ENCODE data around the gene G6PC1. TPM values are rescaled to one million over a fixed set of nuclear protein-coding genes. Genes with fewer than 3 reads are reported as not detected.
"Not testable (repeated sequence)": the region's sequence is repeated elsewhere in the genome, so short reads cannot be mapped to it uniquely, and the experiment has no call there.

The G6PC1 gene
- total and polyA plus RNA-seq, 2 of the 13 experiments (the other 11 are each of a cell fraction or from before 2014, with no cell fraction given), result 1.7 to 37.9 TPM

GRCh38 chr17:42851371-42852240, 49.0 kb upstream of the G6PC1 start:
- H3K9me3 ChIP-seq (ENCODE audit: low read length); H3K36me3 ChIP-seq (replicated peaks in 1 of 2; ENCODE audit: control insufficient read depth in 1 of 2, insufficient read depth in 2 of 2, low read length in 2 of 2); H2AFZ ChIP-seq (ENCODE audit: low read length); H4K20me1 ChIP-seq (ENCODE audit: insufficient read depth, low read length); BruUV-seq (replicated peaks); CTCF ChIA-PET (ENCODE audit: low intra/inter-chr PET ratio, low total read pairs); H3K79me2 ChIP-seq (ENCODE audit: insufficient read depth, low read length); DNase-seq (ENCODE audit: low spot score); in situ Hi-C loops (cut with HindIII; ENCODE audit: extremely low pct_ligation_motif_present, low pct_unique_long_range_greater_than_20kb); H3K27ac ChIP-seq (ENCODE audit: extremely low read length, insufficient read depth, low read length); FAIRE-seq; H3K27me3 ChIP-seq (ENCODE audit: control insufficient read depth in 1 of 2, insufficient read depth in 2 of 2, low read length in 2 of 2): not testable (repeated sequence)
- H3K4me1 ChIP-seq (ENCODE audit: insufficient read depth, low read length), result peaks cover 76% of the 10 kb centered on the region
- peak overlapping the region in 2 of 3 experiments; percentile 23 to 58; a peak in 2 of 6 replicates for H3K4me3 ChIP-seq (replicated peaks in 1 of 3; ENCODE audit: insufficient read depth in 1 of 3, low read depth in 2 of 3, low read length in 3 of 3)
- peak overlapping the region; percentile 64 for H3K4me2 ChIP-seq (ENCODE audit: low read depth, low read length)
- peak; percentile 5; the same call in 1 of the 3 replicates for ATAC-seq
- WGBS (ENCODE audit: low lambda C conversion rate), result 79% methylated on average over 13 of the region's 28 CpGs
- TF ChIP-seq ZNF687 (CRISPR knock-in tag; IDR thresholded peaks at IDR 0.05) (peak; percentile 58), ZBTB33 (CRISPR knock-in tag; IDR thresholded peaks at IDR 0.05) (peak; percentile 57; the same call in 1 of the 2 replicates), ZFX (CRISPR knock-in tag; IDR thresholded peaks at IDR 0.05; ENCODE audit: low read depth) (0 out of 2 replicates have a peak, but pooled peaks have one; percentile 25), ZBTB4 (CRISPR knock-in tag; IDR thresholded peaks at IDR 0.05; ENCODE audit: borderline replicate concordance) (peak; percentile 70; the same call in 1 of the 2 replicates)
- POLR2A ChIA-PET, result interaction anchor here (1.0 to 3.7 kb wide), 4 partner anchors 15 to 78 kb away, joined by 3 to 12 read pairs (median 5); no protein-coding TSS in a partner anchor
- H3K9ac ChIP-seq (ENCODE audit: insufficient read depth, low read depth, low read length), result peak overlapping the region; percentile 26; the same call in 1 of the 2 replicates
- intact Hi-C loops (cut with micrococcal nuclease; ENCODE audit: unreplicated experiment), result loop anchor here (2.0 kb wide), 1 partner anchor 15 kb away; no protein-coding TSS in a partner anchor

Data from HepG2 (cell line).